Middle frontal gyrus (tissue), 1 donor: ENCODE data around the gene PSMC1.

Source experiments
- DNase-seq: peaks from one replicate; pipeline ENCODE4 v3.0.0-alpha.2; 2015; ENCODE audit warnings: low spot score; ENCODE audit errors: extremely low spot score

The PSMC1 gene

DNA sequence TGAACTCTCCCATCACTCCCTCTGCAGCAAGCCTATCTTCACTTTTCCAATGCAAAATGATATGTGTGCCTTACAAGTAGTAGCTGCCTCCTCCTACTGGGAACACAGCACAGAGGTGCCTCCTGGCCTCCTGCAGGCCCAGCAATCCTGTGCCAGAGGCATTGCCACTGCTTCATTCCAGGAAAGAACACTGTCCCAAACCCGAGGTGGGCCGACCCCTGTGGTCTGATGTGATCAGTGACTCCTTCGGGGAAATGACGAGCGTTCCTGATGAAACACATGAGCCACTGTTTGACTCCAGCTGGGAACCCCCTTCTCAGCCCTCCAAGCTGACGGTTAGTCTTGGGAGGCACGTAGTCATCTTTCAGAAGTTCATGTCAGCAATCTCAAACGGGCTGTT lies 19.5 kb downstream of the PSMC1 start:
- no peak for DNase-seq

DNA sequence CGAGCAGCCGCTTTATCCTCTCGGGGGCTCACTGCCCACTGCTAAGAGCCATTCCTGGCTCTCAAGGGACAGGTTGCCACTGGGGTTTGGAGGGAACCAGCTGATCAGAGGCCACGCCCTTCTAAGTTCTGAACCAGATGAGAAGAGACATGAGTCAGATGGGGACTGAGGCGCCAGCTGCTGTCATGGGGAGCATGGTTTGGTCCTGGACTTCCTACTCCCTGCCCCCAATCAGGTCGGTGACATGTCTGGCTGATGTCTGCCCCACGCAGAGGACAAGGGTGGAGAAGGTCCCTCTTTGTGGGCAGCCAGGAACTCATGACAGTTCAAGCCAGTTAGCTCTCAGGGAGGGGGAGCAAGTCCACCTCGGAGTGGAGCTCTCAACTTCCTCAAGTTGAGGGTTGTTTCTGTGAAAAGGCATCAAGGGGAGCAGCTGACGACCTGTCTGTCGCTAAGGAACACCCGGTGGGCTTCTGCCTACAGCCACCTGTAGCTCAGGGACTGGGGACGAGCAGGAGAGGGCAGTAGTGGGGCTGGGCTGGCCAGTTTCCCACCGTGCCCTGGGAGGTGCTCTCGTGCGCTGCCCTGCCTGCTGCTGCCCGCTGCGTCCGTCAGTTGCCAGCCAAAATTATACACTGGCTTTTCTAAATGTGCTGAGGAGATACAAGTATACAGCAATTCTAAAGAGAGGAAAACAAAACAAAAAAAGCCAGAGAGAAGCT lies 20.5 kb downstream of the PSMC1 start:
- no peak for DNase-seq

DNA sequence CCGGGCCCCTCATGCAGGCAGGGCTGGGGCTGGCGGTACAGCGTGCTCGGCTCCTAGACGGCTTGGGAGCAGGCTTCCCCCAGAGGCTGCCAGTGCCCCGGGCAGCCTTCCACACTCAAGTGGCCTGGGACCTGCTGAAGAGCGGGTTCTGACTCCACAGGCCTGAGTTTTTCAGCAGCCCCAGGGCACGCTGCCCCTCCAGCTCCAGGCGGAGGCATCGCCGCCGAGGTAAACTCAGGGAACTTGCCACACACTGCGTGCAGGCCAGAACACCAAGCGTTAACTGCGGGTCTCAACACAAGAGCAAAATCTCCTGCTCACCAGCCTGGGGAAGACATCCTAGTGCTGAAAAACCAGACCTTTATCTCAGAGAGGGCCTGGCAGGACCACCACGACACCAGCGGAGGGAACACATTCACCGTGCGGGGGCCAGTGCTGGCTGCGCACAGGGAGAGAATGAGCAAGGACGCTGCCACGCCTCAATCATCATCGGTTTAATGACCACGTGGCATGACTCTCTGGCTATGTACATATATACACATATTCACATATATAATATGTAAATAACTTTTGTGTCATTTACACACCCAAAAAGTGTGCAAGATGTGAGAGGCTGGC lies 21.3 kb downstream of the PSMC1 start:
- no peak for DNase-seq

DNA sequence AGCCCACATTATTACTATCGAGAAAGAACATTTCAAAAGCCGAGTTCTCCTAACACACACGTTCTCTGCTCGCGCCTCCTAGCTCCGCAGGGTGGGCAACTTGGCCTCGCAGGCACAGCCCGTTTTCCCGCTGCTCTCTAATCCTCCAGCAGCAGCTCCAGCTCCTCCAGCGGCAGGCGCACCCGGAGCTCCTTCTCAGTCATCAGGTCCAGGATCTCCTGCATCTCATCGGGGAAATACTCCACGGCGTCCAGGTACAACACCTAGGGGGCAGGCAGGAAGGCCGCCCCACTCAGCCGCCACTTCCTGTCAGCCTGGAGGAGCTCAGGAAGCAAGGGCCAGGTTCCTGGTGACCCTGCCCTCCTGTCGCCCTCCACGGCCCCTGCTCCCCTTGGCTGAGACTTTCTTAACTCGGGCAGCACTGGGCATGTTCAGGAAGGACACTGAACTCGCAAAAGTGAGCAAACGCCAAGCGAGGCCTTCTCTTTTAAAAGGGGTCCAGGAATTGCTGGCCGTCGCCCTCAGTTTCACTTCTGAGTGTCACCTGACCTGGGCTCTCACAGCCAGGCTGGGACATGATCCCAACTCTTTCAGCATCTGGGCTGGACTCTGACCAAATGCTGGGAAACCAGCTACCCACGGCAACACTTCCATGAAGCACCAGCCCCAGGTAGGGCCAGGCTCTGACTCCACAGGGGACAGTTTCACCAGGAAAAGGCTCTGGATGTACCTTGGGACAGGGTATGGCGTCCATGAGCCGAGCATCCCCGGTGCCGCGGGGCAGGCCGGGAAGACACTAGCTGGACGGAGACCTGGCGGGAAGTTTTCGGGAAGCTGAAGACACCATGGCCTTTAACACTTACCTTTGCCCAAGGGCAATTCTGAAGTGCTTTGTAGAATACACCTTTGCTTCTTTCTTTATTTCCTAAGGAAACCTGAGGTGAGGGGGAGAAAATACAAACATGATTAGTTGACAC lies 22.1 kb downstream of the PSMC1 start:
- no peak for DNase-seq

DNA sequence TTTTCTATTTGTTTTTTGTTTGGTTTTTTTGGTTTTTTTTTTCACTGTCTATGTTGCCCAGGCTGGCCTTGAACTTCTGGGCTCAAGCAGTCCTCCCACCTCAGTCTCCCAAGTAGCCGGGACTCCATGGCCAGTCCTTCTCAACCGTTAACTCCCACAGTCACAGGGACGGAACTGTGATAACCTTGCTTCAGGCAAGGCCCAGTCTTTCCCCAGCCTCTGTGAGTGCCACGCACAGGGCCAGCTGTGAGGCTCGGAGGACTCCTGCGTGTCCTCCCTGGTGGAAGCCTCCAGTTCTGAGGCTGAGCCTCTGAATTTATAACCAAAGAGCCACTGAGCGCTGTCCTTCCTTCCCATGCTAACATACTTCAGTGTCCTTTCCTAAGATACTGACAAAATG lies 23.7 kb downstream of the PSMC1 start:
- DNase-seq, result no peak

DNA sequence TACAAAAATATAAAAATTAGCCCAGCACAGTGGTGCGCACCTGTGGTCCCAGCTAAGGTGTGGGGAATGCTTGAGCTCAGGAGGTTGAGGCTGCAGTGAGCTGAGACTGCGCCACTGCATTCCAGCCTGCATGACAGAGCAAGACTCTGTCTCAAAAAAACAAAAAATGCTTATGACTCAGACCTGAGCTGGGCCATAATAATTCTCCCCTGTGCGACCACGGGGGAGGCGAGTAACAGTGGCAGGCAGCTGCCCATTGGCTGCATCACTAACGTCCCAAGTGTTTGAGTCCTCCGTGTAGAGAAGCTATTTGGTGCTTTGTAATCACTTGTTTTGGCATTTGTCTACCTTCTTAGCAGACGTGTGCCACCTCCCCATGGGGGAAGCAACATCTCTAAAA lies 24.9 kb downstream of the PSMC1 start:
- DNase-seq, result no peak

DNA sequence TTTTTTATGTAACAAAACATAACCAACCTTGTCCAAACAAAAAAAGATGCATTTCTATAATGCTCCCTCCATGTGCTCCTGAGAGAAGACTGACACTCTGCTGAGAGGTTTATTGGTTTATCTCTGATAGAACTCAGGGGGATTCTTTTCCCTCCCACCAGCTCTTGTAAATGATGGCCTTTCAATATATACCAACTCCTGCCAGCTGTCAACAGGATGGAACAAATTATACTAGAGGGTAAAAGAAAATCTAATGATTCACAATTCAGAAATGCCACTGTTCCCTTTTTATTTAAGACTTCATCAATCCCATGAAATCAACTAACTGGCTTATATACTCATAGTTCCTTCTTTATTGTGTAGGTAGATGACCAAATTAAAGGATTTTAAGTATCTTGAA lies 25.4 kb downstream of the PSMC1 start:
- DNase-seq, result no peak

DNA sequence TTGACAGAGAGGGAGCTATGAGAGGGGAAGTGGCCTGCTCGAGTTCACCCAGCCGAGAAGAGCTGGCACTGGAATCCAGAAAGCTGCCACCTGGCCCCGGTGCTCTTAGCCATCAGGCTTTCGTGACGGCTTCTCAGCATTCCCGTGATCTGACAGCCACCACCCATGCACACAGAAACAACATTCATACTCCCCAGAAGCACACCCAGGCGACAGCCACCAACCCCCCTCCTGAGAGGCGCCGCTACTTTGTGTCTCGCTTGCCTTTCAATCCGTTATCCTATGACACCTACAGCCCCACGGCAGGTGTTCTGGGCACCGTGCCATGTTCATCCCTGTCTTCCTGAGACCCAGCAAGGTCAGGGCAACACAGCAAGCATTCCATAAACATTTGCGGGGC lies 31.4 kb downstream of the PSMC1 start:
- no peak for DNase-seq

DNA sequence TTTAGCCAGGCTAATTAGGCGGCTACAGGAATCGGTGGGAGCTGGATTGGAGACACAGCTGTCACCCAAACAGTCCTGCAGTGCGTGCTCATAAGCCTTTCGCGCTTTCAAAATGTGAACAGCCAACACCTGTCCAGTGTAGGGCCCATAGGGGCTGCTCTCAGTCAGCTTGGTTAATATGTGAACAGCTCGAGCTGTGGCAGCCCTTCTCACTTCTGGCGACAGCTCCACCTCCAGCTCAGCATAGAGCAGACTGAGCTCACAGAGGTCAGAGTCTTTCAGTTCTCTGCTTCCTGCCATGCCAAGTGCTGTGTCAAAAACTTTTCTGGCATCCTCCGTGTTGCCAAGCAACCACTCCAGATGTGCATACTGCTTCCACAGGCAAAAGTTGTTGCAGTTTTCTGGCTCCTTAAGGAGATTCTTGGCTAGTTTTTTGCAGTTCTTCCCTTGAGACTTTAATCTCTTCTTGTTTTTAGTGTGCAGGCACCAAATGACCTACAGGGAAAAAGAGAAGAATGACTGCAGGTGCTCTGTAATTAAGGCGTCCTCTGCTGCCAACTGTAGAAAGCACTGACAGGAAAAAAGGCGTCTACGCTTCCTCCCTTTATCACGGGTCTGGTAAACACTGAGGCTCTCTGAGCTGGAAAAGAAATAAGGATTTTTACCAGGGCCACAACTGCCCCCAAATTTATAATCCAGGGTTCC lies 32.5 kb downstream of the PSMC1 start:
- DNase-seq, result no peak

DNA sequence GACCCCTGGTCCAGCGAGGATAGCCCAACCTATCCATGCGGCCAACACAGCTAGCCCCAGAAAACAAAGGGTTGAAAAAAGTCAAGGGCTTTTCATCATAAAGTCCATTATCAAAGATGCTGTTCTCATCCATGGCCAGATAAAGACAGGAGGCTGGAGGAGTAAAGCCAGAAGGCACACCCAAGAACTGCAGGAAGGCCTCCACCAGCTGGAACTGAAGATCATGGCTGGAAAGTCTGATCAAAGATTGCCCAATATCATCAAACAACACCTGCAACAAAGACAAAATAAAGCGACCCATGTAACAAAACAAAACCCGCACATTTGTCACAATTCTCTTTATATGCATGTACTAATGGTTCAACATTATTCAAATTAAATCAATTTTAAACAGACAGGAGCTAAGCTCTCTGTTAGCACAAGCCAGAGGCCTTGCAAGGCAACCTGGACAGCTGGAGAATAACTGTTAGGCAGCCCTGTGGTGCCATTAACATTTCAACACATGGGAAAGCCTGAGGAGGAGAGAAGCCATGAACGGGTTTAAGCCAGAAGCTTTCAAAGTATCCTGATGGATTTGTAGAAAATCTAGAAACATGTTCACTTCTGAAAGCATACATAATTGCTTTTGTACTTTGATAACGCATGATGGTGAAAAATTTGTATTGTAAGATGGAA lies 34.1 kb downstream of the PSMC1 start:
- no peak for DNase-seq

DNA sequence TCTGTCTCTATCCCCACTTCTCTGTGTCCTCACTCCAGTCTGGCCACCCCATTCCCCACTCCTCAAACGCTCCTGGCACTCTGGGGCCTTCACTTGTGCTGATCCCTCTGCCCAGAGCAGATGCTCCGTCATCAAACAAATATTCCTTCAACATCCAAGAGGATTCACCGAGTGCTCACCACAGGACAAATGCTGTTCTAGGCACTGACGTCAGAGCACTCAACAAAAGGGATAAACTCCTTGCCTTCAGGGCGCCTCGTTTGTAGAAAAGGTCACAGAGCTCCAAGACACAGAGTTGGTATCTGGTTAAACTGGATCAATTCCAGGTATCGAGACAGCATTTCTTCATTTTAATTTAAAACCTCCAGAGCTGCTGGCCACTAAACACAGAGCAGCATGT lies 35.3 kb downstream of the PSMC1 start:
- no peak for DNase-seq

DNA sequence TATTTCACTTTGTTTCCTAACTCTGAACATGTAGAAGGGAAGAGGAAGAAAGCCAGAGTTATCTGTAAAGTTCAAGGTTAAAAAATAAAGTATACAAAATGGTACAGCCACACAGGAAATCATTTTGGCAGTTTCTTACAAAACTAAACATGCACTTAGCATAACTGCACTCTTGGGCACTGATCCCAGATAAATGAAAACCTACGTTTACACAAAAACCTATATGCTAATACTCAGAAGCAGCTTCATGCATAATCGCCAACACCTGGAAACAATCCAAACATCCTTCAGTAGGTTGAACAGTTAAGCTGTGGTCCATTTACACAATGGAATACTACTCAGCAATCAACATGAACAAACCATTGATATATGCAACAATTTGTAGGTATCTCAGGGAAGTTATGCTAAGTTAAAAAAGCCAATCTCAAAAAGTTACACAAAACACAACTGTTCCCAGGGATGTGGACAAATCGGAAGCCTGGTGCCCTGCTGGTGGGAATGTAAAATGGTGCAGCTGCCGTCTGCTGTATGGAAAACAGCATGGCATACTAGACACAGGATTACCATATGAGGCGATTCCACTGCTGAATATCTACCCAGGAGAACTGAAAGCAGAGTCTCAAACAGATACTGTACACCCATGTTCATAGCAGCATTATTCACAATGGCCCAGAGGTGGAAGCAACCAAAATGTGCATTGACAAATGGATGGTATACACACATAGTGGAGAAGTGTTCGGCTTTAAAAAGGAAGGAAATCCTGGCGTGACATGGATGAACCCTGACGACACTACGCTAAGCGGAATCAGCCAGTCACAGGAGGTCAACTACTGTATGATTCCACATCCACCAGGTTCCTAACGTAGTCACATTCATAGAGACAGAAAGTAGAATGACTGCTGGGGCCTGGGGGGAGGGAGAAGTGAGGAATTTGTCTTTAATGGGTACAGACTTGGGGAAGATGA lies 37.7 kb downstream of the PSMC1 start:
- no peak for DNase-seq

DNA sequence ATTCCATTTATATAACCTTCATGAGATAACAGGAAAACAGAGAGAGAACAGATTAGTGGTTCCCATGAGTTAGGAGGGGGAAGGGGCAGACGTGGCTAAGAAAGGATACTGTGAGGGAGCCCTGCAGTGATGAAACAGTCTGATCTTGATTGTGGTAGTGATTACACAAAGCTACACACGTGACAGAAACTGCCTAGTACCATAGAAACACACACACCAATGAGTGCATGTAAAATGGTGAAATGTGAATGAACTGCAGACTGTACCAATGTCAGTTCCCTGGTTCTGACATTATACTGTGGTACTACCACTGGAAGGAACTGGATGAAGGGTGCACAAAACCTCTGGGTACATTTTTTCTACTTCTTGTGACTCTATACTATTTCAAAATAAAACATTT lies 38.5 kb downstream of the PSMC1 start:
- no peak for DNase-seq

DNA sequence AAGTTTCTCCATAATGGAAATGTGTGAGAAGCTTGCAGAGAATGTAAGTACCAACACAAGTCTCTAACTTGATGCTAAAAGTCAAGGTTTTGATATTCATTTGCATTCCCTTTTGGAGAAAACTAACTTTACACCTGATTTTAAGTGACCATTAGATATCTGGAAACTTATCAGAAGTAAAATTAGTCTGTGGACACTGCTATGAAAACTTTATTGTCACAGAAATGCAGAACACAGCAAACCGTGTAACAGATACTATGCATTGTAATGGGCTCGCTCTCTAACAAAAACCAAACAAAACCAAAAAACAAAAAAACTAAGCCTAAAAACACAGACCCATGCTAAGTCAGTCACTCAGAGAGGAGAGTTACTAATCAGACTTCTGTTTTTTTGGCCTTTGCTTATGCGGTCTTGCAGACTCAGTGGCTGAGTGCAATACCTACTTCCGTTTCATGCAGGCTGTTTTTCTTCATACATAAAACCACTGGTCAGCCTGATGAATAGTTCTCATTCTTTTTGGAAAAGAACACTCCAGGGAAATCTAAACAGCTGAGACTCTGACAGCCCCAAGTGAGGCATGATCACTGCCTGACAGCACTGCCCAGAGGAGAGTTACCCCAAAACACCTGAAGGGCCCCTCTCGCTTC lies 39.6 kb downstream of the PSMC1 start:
- no peak for DNase-seq

DNA sequence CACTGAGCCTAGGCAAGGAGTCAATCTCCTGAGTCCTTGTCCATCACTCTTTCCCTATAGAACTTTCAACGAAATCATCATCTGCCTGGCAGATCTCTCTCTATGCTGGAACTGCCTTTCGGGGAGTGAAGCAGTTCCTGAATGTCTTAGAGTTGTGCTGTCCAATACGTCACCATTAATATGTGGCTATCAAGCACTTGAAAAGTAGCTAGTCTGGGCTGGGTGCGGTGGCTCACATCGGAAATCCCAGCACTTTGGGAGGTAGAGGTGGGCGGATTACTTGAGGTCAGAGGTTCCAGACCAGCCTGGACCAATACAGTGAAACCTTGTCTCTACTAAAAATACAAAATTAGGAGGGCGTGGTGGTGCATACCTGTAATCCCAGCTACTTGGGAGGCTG lies 40.3 kb downstream of the PSMC1 start:
- no peak for DNase-seq

DNA sequence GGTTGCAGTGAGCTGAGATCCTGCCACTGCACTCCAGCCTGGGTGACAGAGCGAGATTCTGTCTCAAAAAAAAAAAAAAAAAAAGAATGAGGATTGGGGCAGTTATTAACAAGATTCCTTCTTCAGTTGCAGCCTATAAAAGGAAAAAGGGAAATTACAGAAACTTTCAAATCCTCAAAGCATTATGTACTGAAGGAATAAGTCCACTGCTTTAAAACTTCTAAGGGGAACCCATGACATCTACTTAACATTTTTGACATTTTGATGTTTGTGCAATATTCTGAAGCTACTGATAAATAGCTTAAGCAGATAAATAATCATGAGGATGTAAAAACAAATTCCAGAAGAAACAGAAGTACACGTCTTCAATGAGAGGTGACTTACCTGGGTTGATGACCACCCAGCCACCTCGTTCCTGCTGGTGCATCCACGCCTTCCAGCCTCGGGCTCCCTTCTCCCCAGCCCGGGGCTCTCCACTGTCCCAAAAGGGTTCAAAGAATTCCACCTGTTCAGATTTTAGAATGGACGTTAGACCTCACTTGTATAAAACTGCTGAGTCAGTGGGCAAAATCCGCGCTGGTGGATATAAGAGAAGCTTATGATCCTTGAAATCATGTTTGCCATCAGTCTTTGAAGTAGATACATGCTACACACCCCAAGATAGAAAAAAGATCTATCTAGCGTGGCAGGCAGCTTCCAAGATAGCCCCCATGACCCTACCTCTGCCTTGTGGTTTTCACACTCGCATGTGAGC lies 41.7 kb downstream of the PSMC1 start:
- no peak for DNase-seq

DNA sequence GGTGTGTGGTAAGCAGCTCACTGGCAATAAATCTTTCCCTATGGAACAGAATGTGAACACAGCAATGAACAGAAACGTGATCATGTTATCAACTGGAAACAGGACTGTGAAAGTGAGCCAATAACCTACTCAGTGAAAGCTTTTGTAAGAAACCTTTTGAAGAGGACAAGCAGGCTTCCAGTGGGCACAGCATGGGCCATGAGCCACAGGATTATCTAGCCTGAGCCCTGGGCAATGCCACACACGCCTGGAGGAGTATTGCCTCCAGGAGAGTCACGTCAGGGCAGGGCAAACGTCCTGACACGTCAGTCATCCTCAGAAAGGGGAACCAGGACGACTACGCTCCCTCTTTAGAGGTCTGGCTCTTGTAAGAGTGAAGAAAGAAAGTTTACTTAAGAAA lies 43.1 kb downstream of the PSMC1 start:
- no peak for DNase-seq

DNA sequence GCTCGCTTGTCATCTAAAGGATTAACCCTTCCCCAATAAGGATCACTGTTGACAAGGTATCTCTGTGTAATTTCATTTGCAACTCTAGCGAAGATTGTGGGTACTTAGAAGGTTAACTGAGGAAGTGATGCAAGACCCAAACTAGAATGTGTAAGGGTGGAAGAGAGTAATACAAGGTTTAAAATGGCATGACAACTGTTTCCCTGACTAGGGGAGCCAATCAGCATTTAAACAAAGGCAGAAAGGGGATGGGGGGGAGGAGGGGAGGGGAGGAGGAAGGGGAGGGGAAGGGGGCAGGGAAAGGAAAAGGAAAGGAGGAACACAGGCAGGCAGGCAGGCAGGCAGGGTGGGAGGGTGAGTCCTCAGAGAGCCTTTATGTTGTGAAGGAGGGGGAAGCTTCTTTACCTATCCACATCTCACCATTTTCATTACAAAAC lies 44.3 kb downstream of the PSMC1 start:
- DNase-seq, result no peak

DNA sequence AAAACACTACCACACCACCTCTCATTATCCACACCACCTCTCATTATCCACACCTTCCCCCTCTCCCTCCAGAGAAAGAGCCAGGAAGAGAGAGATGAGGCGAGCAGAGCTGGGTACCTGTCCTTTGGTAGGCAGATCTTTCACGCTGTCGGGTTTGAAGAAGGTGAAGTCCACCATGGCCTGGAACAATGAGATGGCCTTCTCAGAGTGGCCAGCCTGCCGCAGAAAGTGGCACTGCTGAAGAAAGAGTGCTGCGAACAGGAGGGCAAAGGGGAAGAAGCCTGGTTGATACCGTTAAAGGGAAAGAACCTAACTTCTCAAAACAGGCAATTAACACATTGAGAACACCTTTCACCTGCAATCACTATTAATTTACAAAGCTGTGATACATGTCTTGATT lies 44.8 kb downstream of the PSMC1 start:
- no peak for DNase-seq
